Tibial nerve (tissue), 3 donors: ENCODE results near the gene TMEM95.

Experiments
- POLR2A ChIP-seq, 2 donors: fragments of 450-650 bp; IDR thresholded peaks; one replicate each; pipeline ENCODE4 v1.6.1; 2017; ENCODE audit warnings: antibody characterized with exemption in 2 of 2, mild to moderate bottlenecking in 2 of 2, moderate library complexity in 2 of 2
- TF ChIP-seq, protein P1 (sequence below), 5 experiments: fragments of 200-600 bp in 3 of 5; fragments of 450-650 bp in 2 of 5; sonication (generic) in 3 of 5; IDR thresholded peaks; one replicate each; pipeline ENCODE4 v1.5.1; 2016 to 2019; ENCODE audit warnings: antibody characterized with exemption in 5 of 5, mild to moderate bottlenecking in 3 of 5, moderate library complexity in 2 of 5

DNA sequence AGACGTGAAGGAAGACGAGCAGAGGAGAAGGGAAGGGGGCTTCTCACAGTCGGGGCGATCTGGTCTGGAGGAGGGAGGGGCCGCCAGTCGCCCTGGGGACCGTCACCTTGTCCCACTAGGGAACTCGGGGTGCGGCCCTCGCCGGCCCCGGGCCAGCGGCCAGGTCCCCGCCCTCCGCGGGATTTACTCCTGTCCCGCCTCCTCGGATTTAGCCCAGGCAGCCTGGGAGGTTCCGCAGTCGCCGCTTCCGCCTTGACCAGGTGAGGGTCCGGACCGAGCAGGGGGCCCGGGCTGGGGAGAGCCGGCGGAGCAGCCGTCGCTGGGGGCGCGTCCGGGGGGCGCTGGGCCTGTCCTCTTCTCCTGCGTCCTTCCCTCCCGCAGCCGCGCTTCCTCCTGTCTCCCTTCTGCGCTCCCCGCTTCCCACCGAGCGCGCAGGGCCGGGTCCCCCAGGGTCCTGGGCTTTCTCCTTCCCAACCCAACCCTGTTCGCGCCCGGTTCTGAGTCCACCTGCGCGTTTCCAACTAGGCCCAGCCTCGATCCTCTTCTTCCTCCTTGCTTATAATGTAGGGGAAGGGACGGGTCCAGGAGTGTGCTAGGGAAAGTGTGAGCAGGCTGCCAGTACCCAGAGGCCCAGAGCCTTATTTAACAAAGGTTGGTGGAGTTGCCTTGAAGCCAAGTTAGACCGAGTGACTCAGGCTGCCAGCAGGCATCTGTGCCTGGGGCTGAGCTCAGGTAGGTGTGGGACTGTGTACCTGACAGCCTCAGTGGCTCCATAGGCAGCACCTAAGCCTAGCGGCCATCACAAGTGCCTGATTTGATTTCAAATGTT, 26.1 kb downstream of the TMEM95 start, which contains the start of gene TNK1:
- TF ChIP-seq, protein P1, sequence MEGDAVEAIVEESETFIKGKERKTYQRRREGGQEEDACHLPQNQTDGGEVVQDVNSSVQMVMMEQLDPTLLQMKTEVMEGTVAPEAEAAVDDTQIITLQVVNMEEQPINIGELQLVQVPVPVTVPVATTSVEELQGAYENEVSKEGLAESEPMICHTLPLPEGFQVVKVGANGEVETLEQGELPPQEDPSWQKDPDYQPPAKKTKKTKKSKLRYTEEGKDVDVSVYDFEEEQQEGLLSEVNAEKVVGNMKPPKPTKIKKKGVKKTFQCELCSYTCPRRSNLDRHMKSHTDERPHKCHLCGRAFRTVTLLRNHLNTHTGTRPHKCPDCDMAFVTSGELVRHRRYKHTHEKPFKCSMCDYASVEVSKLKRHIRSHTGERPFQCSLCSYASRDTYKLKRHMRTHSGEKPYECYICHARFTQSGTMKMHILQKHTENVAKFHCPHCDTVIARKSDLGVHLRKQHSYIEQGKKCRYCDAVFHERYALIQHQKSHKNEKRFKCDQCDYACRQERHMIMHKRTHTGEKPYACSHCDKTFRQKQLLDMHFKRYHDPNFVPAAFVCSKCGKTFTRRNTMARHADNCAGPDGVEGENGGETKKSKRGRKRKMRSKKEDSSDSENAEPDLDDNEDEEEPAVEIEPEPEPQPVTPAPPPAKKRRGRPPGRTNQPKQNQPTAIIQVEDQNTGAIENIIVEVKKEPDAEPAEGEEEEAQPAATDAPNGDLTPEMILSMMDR (IDR thresholded peaks at IDR 0.05), result no peak
- TF ChIP-seq POLR2A (IDR thresholded peaks at IDR 0.05), result no peak
